Measurements from ENCODE around the gene COX6A2.
"Not testable (repeated sequence)": the region's sequence is repeated elsewhere in the genome, so short reads cannot be mapped to it uniquely, and the experiment has no call there.

COX6A2 gene

GRCh38 chr16:31436221-31437045, 8.3 kb upstream of the COX6A2 start:
- no peak for DNase-seq

DNA sequence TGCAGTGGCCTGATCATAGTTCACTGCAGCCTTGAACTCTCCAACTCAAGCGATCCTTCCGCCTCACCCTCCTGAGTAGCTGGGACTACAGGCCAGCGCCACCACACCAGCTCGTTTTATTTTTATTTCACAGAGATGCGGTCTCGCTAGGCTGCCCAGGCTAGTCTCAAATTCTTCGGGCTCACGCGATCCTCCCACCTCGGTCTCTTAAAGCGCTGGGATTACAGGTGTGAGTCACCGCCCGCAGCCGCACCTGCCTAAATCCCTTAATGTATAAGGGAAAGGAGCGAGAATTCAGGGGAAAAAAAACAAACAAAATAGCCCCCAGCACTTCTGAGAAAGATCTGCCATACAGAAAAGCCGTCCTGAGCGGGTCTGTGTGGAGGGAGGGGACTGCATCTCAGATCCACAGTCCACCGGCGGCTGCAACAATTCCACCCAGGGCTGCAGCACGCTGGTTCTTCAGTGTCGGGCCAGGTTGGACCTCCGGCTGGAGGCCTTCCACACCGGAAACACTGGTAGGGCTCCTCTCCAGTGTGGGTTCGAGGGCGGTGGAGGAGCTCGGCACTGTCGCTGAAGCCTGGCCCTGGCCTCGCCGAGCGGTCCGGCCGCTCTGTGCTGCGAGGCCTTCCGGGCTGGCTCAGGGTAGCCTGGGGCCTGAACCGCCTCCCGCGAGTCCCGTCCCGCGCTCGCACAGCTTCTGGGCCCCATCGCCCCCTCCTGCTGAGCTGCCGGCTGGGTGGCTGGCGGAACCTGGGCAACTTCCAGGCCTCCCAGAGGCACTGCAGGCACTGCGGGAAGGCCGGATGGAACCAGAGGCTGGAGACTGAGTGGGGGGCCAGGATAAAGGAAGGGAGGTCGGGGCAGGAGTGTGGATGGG, 7.4 kb upstream of the COX6A2 start:
- DNase-seq, result no peak

DNA sequence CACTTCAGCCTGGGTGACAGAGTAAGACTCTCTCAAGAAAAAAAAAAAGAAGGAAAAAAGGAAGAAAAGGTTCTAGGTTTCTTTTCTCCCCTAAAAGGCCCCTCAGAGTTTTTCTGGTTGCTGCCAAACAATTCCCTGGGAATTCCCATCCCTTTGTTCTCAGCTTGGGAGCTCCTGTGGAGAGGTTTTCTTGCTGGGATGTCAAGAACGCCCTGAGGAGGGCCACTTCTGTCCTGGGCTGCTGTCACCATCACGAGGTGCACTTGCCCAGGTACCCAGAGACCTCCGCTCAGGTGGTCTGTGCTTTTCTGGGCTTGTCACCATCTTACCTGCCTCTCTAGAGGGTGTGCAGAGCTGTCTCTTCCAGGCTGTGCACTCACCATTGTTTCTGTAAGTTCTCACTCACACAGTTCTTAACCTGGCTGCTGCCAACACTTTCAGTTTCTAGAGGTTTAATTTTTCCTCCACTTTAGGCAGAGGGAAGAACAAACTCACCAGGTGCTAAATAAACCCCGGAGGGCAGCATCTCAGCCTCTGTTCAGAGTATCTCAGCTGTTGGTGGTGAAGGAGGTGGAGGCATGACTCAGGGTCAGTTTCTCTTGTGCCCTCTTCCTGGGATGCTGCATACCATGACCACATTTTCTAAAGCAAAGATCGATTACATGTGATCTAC, 2.4 kb upstream of the COX6A2 start:
- no peak for DNase-seq

GRCh38 chr16:31429796-31430195, 1.6 kb upstream of the COX6A2 start:
- DNase-seq, result no peak

GRCh38 chr16:31429314-31429713, 1.2 kb upstream of the COX6A2 start:
- no peak for DNase-seq

- DNase-seq, result no peak
Observed at GRCh38 chr16:31428638-31429247, 583 bp upstream of the COX6A2 start.

DNA sequence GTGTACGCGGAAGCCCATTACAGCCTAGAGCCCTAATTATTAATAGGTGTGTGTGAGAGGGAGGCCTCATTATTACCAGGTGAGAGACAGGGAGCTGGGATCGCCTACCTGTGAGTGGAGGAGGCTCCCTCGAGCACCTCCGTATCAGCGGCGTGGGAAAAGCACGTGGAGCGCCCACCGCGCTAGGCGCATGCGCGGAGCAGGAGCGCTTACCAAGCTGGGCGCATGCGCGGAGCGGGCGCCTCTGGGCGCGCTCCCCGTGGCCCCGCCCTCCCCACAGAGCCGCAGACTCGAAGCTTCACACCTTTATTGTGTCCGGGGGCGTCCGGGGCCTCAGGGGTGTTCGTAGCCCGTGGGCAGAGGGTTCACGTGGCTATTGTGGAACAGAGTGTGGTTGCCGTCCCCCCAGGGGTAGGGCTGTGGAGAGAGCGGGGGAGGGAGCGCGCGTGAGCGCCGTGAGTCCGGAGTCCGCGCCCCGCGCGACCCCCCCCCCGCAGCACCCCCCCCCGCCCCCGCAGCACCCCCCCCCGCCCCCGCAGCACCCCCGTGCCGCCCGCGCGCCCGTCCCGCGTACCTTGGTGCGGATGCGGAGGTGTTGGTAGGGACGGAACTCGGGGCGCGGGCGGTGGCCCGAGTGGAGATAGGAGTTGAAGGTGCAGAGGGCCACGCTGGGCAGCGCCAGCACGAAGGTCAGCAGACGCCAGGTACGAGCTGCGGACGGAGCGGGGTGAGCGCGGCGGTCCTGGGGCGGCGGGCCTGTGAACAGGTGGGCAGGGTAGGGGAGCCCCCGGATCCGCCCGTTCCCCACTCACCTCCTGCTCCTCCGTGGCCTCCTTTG, 500 bp downstream of the COX6A2 start:
- no peak for DNase-seq

GRCh38 chr16:31423801-31424200, 4.4 kb downstream of the COX6A2 start:
- DNase-seq, result no peak

DNA sequence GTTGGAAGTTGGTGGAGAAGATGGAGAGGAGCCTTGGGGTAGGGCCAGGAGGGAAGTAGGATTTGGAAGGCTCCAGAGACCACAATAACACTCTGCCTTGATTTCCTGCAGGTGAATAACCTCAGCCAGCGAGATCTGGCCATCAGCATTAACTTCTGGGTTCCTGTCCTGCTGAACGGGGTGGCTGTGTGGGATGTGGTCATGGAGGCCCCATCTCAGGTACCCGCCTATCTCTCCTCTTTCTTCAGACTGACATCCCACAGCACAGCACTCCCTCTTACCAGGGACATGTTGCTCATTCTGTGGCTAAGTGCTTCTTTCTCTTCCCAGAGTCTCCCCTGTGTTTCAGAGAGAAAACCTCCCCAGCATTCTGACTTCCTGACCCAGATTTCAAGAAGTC, 4.9 kb downstream of the COX6A2 start:
- DNase-seq, result no peak

GRCh38 chr16:31421587-31421986, 6.6 kb downstream of the COX6A2 start:
- no peak for DNase-seq

DNA sequence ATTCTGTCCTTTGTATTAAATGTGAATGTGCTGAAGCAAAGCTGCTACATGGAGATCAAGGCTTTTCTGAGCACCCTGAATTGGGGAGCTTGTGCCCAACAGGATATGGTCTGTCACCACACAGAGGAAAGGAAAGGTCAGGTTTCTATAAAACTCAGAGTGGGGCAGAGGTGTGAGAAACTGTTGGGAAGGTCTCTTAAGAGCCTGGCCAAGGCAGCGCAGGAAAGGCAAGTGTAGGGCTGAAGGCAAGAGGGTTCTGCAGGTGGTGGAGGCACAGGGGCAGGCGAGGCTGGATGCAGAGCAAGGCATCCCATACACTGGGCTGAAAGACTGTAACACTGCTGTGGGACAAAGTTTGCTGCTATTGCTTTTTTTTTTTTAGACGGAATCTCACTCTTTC, 8.1 kb downstream of the COX6A2 start:
- no peak for DNase-seq

DNA sequence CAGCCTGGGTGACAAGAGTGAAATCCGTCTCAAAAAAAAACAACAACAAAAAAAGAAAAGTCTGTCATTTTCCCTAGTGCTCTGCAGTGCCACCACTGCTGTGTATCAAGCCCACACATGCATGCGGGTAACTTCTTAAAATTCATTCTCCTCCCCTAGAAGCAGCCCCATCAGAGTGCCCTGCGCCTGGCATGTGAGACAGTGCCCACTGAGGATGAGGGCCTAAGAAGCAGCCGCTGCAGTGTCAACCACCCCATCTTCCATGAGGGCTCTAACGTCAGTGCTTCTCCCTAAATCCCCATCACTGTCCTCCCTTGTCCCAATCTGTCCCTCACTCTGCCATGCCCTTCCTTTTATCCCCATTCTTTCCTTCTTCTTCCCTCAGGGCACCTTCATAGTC, 10.2 kb downstream of the COX6A2 start:
- no peak for DNase-seq

GRCh38 chr16:31417036-31417435, 11.1 kb downstream of the COX6A2 start:
- DNase-seq, result not testable (repeated sequence)

- no peak for DNase-seq
Observed at GRCh38 chr16:31416371-31416770, 11.8 kb downstream of the COX6A2 start.

GRCh38 chr16:31414706-31415105, 13.5 kb downstream of the COX6A2 start:
- DNase-seq, result no peak

DNA sequence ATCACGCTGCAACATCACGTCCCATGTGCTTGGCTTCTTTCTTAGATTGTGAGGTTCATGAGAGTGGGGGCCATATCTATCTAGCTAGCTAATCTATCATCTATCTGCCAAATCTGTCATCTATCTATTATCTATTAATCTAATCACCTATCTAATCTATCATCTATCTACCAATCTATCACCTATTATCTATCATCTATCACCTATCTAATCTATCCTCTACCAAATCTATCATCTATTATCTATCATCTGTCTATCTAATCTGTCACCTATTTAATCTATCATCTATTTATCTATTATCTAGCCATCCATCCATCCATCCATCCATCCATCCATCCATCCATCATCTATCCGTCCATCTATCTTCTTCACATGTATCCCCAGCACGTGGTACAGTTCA, 14.2 kb downstream of the COX6A2 start:
- DNase-seq, result no peak

GRCh38 chr16:31413381-31413780, 14.8 kb downstream of the COX6A2 start:
- no peak for DNase-seq

GRCh38 chr16:31412750-31413149, 15.4 kb downstream of the COX6A2 start:
- no peak for DNase-seq

- no peak for DNase-seq
Observed at GRCh38 chr16:31411024-31411844, 16.9 kb downstream of the COX6A2 start.

DNA sequence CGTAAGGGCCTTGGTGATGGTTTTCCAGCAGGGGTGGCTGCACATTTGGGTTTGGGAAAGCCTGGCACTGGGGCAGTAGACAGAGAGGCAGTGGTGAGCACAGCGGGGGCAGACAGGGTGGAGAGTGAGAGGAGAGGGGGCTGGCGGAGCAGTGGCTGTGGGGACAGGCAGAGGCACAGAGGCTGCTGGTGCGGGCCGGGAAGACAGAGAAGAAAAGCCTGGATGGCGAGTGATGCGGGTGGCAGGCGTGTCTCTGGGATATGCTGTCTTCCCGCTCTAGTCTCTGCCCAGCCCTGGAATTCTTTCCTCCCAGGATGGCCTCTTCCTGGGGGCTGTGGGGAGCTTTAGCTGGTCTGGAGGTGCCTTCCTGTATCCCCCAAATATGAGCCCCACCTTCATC, 18.1 kb downstream of the COX6A2 start:
- DNase-seq, result no peak

- no peak for DNase-seq
Observed at GRCh38 chr16:31409433-31409832, 18.7 kb downstream of the COX6A2 start.
